Activated CD8-positive, alpha-beta memory T cell treated with anti-CD3 and anti-CD28 coated beads, Interleukin-2, amount 50 U/mL, for 24 hours (primary cell): ENCODE data around the gene PNPLA4.

Experiments
- DNase-seq: peaks from one replicate; pipeline ENCODE4 v3.0.0-alpha.2; 2020; ENCODE audit errors: extremely low read depth

Gene PNPLA4

GRCh38 chrX:7872042-7872441 lies 55.2 kb downstream of the PNPLA4 start:
- DNase-seq, result no peak

GRCh38 chrX:7852166-7852565 lies 75.0 kb downstream of the PNPLA4 start:
- DNase-seq, result no peak
